Stimulated activated CD4-positive, alpha-beta T cell treated with anti-CD3 and anti-CD28 coated beads, Interleukin-1b, Interleukin-23, amount 100 ng/mL, for 24 hours (primary cell): ENCODE measurements around the gene PLXNB3.

Experiments
- DNase-seq, 4 experiments: peaks; one replicate each; pipeline ENCODE4 v3.0.0-alpha.2; 2020; ENCODE audit warnings: low read depth in 4 of 4, low spot score in 1 of 4

Gene PLXNB3

GRCh38 chrX:153773741-153774575 lies 9.9 kb downstream of the PLXNB3 start:
- no peak for DNase-seq

GRCh38 chrX:153774576-153775292 lies 10.7 kb downstream of the PLXNB3 start:
- DNase-seq = no peak

- no peak for DNase-seq
These were observed 11.5 kb downstream of the PLXNB3 start for GRCh38 chrX:153775293-153776119.

DNA sequence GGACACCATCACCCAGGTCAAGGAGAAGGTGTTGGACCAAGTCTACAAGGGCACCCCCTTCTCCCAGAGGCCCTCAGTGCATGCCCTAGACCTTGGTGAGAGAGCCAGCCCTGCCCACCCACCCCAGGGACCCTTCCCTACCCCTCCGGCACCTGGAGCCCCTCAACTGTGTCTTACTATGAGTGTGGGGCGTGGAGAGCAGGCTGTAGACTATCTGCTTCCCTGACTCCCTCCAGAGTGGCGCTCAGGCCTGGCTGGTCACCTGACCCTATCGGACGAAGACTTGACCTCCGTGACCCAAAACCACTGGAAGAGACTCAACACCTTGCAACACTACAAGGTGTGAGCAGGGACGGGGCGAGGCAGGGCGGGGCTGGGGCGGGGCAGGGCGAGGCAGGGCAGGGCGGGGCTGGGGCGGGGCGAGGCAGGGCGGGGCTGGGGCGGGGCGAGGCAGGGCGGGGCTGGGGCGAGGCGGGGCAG lies 12.1 kb downstream of the PLXNB3 start:
- DNase-seq = no peak

GRCh38 chrX:153776611-153777045 lies 12.6 kb downstream of the PLXNB3 start:
- DNase-seq = no peak

GRCh38 chrX:153777261-153778090 lies 13.4 kb downstream of the PLXNB3 start:
- no peak for DNase-seq

DNA sequence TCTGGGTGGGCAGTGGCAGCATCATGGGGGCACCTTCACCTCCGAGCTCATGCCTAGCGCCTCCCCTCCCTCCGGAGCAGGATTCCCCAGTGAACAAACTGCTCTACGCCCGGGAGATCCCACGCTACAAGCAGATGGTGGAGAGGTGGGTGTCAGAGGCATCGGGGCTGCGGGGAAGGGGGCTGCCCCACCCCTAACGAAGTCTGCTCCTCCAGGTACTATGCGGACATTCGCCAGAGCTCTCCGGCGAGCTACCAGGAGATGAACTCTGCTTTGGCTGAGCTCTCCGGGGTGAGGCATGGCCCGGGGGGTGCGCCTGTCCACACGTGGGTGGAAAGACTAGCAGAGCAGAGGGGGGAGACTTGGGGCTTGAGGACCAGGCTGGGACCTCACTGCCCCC lies 14.1 kb downstream of the PLXNB3 start:
- no peak for DNase-seq

GRCh38 chrX:153778684-153779101 lies 14.6 kb downstream of the PLXNB3 start:
- no peak for DNase-seq

DNA sequence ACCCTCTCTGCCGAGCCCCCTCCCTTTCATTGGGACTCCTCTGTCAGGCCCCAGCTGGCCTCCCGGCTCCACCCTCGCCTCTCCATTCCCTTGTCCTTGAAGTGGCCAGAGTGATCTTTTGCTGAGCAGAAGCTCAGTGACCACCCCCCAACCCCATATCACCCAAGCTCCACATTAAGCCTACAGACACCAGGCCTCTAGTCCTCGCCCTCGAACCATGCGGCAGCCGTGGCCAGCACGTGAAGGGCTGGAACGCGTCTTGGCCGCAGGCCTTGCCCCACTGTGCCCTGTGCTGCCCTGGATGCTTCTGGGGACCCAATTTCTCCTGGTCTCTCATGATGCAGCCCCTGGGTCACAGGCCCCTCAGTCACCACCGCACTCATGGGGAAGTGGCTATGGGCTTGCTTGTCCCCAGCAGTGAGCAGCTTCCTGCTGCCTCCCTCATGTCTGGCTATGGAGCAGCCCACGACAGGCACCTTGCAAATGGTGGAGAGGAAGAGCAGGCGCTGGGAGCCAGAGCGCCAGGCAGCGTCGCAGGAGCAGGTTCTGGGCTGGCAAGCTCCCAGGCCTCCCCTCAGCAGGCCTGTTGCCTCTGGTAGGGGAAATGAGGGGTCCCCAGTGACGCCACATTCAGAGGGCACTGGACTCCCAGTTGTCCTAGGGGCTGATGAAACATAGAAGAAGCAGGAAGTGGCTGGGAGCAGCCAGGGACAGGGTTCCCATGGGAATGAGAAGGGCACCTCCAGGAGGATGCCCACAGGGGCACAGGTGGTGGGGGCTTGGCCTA lies 16.0 kb downstream of the PLXNB3 start:
- DNase-seq = no peak

- no peak for DNase-seq
These were observed 16.8 kb downstream of the PLXNB3 start, which contains the start of gene SRPK3 for GRCh38 chrX:153780678-153781427. Gene SRPK3 (plus strand): TSS chrX:153781041. CDS start chrX:153781087, 46 bp downstream.

- DNase-seq = no peak
These were observed 17.5 kb downstream of the PLXNB3 start for GRCh38 chrX:153781428-153782047.

DNA sequence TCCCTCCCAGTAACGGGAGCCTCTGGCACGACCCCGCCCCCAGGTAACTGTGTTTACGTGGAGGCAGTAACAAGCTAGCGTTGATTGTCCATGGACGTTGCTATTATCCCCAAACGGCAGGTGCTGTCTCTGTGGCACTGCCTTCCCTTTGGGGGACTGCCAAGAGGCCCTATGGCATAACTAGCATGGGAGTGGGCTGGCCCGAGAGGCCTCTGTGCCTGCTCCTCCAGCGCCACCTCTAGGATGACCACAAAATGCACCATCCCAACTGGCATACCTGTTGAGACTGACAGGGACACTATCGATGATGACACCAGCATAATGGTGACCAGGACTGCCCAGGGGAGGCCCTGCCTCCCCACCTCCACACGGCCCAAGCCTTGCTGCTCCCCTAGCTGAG lies 18.3 kb downstream of the PLXNB3 start:
- DNase-seq = no peak

- DNase-seq = no peak
These were observed 18.8 kb downstream of the PLXNB3 start for GRCh38 chrX:153782871-153783270.

DNA sequence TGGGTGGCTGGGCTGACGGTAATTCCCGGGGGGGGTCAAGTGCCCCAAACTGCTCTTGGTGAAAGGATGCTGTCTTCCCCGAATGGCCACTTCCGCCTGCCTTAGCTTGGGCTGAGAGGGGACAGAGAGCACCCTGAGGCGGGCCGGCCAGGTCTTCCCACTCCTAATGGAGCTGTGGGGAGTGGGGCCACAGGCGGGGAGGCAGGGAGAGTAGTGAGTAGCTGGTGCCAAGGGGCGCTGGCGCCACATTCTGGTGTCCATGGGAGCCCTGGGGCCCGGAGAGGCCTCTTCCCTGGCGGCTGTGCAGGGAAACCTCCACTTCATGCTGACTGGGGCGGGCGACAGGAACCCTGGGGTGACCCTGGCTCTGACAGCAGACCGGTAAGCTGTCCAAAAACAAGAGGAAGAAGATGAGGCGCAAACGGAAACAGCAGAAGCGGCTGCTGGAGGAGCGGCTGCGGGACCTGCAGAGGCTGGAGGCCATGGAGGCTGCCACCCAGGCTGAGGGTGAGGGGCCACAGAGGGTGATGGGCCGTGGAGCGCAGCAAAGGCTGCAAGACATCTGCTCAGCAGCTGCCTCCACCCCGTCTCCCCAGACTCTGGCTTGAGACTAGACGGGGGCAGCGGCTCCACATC lies 19.4 kb downstream of the PLXNB3 start:
- DNase-seq = no peak

DNA sequence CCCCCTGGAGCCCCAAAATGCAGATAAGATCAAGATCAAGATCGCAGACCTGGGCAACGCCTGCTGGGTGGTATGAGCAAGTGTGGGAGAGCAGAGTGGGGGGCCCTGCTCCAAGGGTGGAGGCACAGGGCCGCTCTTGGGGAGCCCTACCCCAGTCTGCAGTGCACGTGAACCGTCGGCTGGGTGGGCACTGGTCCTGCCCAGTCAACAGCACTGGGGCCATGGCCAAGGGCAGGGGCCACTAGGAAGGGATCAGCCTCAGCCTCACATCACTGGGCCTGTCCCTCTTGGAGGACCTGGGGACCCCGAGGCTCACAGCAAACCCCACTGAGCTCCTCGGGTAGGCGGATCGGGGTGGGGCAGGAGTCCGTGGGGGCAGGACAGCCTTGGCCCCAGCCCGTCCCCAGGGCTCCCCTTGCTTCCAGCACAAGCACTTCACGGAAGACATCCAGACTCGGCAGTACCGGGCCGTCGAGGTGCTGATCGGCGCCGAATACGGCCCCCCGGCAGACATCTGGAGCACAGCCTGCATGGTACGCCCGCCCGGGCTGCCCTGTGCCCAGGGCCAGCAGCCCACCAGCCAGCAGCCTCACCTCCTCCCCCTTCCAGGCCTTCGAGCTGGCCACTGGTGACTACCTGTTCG lies 20.4 kb downstream of the PLXNB3 start:
- DNase-seq = no peak

GRCh38 chrX:153786669-153787068 lies 22.6 kb downstream of the PLXNB3 start:
- DNase-seq = no peak

DNA sequence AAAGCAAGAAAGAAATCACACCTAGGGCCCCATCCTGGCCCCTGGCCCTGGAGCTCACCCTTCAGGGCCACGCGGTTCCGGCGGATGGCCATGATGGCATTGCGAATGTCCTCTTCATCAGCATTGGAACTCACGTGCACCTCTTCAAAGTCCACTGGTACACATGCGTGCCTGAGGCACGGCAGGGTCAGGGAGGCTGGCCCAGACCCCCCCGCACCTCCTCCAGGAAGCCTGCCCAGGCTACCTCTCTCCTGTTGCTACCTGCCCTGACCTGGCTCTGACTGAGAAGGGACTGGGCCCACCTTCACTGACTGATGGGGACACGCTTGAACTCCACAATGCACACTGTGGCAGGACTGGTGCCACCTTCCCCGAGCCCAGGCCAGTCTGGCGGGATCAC lies 25.6 kb downstream of the PLXNB3 start:
- DNase-seq = no peak
